GM19023 (cell line): ENCODE results near the gene FAM240B.
A peak's percentile ranks its signal among the peaks of the same experiment; 100 is the strongest.

Source experiments
- ATAC-seq: cut with Tn5 transposase; IDR thresholded peaks from one replicate; pipeline ENCODE4 v1.9.1; 2021; ENCODE audit warnings: mild to moderate bottlenecking, moderate library complexity; ENCODE audit not compliant: unreplicated experiment

The FAM240B gene

DNA sequence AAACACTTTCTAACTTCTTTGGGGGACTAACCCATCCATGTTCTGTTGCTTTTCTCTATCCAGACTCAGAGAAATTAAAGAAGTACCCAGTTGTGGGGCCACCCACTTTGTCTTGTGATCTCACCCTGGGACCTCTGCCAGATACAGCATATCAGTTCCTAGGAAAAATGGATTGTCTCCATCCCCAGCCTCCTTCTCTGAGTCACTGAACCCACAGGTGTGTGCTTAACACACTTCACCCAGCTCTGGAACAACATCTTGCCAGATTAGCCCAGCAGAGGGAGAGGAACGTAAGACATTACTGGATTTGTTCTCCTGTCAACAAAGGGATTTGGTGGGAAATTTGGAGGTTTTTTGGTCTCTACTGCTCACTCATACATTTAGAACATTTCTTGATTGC is 19.2 kb downstream of the FAM240B start:
- no peak for ATAC-seq

DNA sequence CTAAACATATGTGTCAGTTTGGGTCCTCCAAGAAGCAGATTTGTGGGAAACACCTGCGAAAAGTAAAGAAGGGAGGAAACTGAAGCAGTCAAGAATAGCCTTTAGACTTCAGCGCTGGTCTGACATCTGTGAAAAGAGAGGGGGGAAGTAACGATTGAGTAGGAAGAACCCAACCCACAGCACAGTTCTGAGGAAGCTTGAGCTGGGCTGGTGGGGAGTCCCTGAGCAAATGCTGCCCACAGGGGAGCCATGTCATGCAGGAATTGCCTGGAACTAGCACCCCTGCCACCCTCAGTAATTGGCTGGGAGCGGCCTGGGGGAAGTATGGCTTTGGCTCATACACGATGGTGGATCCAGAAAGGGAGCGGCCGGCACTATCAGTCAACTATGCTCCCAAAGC is 20.6 kb downstream of the FAM240B start:
- no peak for ATAC-seq

DNA sequence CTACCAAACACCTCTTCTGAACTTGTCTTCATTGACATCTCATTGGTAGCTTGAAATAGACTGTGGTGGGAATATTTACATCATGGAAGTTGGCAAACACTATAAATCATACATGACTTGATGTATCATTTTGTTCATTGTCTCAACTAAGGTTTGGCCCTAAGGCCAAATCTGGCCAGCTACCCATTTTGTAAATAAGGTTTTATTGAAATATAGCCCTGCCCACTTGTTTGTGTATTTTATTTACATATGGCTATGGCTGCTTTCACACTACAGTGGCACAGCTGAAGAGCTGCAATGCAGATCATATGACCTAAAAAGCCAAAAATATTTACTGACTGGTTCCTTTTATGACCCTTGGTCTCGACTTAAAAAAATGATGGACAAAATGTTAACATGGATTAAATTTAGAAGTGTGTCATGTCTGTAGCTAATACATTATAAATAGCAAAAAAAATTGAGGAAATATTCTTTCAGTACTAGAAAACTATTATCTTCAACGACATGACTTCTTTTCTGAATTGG is 22.1 kb downstream of the FAM240B start:
- no peak for ATAC-seq

DNA sequence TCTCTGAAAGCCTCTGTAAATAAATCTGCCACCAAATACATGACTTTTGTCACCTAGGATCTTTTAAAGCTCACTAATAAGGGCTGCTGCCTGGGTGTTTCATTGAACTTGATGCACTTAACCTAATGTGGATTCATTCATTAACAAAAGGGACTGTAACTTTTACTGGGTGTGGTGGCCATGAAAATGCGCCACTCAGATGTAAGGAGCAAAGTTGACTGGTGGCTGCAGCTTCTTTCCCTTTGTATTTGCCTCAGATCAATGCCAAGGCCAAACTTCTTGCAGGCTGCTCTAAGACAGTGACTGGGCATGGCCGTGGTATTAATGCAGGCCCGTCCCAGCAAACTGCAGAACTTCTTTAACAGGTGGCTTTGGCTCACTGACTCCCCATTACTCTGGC is 22.9 kb downstream of the FAM240B start:
- no peak for ATAC-seq

DNA sequence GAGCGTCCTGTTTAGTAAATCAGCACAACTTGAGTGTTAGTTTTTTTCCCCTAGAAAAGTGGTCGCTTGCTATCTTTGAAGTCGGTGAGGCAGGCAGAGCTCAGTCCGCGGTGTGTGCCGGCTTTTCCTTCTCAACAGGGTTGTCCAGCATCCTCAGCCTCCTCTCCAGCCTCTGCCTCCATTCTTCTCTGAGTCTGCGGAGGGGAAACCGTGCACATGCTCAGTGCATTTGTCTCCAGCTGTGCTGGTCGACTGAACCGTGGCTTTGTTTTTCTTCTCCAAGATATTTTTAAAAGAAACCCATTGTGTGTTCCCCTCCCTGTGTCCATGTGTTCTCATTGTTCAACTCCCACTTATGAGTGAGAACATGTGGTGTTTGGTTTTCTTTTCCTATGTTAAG is 25.3 kb downstream of the FAM240B start:
- ATAC-seq, result no peak

DNA sequence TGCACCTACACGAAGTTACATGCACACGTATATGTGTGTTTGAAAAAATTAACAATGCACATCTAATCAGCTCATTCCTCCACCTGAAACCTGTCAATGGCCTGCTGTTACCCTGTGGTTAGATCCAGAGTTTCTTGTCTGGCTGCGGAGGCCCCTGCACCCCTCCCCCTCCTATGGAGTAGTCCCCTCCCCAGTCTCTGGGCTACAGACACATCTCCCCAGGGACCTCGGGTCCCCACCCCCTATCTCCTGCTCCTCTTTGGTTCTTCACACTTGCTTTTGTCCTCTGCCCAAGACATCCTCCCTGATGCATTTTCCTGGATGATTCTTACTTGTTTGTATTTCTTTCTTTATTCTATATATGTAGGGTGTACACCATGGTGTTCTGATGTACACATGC is 27.2 kb downstream of the FAM240B start:
- no peak for ATAC-seq

DNA sequence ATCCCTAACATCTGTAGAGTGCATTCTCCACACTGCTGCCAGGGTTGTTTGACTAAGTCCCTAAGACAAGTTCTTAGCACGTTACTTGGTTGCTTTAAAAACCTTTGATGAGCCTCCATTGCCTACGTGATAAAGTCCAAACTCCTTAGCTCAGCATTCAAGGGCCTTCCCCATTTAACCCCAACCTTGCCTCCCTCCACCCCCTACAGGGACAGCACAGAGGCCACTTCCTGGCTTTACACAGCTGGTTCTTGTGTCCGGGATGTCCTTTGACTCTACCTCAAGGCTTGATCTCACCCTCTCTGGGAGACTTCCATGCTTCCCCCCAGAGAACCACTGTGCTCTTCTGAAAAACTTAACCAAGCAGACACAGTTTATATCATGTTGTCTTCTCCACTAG is 29.4 kb downstream of the FAM240B start:
- ATAC-seq, result no peak

DNA sequence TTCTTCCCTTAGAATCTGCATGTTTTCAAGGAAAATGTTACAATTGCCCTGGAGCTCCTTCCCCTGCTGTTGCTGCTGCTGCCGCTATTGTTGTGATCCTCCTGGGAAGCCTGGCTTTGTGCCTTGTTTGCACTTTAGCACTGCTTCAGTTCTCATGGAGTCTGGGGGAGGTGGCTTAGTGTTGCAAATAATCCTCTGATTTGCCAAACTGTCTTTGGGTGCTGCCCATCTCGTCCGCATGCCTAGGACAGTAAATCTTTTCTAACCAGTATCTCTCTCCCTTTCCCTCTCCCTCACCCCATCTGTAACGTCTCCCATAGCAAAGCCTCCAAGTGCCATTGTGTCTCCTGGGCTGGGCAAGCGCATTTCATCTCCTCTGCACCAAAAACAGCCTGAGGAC is 30.3 kb downstream of the FAM240B start:
- no peak for ATAC-seq

DNA sequence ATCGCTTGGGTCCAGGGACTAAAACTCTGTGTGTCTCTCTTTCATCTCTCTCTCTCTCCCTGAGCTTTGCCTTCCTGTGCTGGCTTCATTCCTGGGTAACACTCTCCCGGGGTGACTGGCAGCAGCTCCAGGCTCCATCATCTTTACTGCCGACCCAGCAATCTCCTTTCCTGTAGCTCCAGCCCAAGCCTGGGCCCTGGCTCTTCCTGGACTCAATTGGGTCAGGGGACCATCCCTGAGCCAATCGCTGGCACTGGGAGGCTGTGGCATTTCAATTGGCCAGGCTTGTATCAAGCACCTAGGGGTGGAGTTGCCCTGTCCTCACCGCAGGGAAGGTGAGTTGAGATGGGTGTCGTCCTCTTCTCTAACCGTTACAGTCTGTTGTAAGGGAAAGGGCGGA is 31.9 kb downstream of the FAM240B start:
- no peak for ATAC-seq

DNA sequence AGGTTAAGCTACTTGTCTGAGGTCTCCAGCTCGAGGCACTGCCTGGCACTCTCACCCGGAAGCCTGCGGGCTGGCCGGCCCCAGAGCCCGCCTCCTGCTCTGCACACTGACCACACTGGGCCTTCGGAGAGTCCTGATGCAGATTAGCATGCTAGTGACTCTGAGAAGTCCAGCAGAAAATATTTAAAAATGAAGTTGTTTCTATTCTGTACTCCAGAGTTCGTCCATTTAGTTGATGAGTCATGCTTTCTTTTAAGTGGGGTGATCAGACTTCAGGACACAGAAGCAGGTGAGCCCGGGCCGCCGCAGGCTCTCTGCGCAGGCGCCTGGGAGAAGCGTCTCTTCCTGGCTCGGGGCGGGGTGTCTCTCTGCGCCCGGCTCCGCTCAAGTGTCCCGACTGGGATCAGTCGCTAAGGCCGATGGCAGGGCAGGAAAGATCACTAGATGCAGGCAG is 32.5 kb downstream of the FAM240B start:
- peak; percentile 63 for ATAC-seq

DNA sequence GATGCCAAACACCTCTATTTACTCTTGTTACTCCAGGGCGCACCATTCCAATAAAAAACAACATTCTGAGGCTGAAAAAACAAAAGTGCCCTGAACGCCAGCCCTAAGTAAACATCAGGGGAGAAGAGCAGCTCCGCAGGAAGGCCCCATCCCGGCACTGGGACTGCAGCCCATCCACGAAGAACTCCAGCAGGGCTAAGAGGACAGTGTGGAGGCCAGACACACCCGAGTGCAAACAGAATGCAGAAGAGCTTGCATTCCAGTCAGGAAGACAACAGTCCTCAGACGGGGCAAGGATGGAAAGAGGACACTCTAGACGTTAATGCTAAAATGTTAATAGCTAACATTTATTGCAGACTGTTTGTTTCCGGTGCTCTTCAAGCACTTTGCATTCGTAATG is 33.0 kb downstream of the FAM240B start:
- no peak for ATAC-seq

DNA sequence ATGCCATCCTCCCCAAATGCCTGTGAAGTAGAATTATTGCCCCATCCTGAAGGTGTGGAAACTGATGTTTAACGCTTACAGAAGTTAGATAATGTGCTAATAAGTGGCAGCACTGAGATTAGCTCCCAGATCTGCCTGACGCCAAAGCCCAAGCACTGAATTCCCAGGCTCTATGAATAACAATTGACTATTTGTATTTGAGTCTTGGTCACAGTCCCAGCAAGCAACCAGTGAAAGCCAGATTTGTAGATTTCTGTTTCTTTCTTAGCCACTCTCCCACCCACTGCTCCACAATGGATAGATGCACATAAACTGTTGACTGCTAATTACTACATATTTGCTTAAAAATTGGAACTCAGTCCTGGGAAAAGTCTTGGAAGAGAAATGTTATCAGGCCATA is 34.4 kb downstream of the FAM240B start:
- no peak for ATAC-seq

DNA sequence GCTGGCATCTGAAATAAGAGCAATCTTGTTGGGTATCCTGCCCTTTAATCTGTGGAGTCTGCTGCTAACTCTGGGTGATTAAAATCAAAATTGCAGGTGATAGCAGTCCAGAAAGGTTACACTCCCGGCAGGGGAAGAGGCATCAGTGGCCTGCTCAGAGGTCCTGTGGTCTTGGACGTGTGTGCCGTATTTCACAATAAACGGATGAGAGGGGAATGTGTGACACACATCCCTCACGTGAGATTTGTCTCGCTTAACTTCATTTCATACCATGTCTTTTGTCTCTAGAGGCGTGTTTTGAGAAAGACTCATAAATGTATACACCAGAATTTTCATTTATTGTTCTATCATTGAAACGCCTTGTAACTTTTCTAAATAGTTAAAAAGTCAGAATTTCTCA is 36.6 kb downstream of the FAM240B start:
- no peak for ATAC-seq

DNA sequence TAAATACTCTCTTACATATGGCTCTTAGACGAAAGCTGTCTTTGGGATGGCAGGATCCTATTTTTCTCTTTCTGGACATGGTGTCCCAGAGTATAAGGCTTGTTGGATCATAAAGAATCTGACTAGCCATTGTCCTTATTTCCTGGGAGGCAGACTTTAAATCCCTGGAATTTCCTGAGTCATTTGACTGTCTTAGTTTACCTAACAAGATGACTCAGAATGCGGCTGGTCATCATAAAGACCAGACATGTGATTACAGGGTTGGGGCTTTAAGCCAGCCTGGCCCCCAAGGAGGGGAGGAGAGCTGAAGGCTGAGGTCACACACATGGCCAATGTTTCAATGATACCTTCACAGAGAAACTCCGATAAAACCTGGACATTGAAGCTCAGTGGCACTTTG is 37.2 kb downstream of the FAM240B start:
- ATAC-seq, result no peak

DNA sequence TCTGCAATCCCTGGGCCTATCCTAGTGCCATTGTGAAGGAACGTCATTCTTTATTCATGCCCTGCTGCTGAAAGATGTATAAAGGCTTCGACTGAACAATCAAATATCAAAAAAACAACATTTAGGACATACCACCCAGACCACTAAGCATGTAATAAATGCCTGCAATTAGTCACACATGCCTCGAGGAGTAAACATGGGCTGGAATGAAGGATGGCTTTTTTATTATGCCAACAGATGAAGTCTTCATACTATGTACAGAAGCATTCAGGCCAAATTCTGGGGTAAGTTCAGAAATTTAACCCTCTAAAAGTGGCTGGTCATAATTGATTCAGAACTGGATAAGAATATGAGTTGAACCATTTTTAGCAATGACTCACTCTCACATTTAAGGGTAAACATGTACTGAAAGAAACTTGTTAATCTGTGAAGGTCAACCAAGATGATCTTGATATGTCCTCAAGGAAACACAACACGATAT is 38.1 kb downstream of the FAM240B start:
- ATAC-seq, result no peak

DNA sequence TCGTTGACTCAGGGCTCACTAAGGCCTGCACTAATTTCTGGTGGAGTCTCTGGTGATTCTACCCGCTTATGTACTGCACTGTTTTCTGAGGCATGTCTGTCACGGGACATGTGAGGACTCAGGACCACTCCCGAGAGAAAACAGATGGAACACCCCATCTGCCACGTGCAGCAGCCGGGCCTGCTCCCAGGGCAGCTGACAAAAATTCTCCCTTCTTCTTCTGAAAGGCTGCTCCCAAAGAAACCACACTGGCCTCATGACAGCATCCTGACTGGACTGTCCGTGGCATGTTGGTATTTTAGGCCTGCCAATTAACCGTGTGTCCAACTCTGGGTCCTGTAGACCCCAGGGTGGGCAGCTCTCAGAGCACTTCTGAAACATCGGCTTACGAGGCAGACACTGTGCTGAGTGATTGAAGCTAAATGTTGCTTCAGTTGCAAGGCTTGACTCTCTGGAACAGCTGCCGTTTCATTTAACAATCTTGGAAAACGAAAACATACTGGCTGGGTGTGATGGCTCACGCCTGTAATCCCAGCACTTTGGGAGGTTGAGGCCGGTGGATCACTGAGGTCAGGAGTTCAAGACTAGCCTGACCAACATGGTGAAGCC is 39.0 kb downstream of the FAM240B start:
- no peak for ATAC-seq

DNA sequence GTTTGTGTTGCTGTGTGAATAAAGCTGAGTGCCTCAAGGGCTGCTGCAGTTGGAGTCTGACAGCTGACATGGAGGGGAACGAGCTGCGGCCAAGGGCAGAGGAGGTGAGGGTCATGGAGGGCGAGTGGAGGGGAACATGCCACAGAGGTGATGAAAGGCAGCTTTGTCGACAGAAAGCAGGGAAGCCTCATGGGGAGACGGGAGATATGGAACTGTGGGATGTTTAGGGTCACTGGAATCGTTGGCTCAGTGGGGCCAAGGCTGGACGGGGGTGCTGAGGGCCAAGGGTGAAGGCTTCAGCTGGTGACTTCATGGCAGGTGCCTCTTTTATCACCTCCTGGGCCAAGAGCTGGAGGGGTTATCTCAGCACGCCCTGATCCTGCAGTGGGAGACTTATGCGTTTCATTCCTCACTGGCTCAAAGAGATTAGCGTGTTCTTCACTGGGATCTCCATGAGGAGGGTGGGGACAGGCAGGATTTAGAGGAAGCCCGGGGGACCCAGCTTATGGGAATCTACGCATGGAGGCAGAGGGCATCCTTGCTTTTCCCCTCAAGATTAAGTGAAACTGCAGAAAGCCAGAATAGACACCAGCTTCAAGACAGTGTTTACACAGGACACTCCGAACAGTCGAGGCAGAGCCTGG is 42.2 kb downstream of the FAM240B start:
- no peak for ATAC-seq

DNA sequence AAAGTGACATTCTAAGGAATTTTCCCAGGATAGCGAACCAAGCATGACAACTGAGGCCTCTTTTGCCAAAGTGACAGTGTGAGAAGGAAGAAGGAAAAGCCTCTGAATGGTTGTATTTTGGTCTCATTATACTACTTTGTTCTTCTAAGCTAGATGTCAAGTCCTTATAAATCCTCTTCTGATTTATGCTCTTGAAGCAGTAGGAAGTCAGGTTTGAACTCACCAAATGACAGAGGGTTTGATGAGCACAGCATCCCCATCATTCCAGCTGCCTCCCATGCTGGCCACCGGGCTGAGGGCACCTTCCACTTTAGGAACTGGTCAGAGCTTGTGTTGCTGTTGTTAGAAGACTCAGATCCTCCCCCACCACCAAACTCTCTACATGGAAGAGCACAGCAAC is 44.1 kb downstream of the FAM240B start:
- ATAC-seq, result no peak

DNA sequence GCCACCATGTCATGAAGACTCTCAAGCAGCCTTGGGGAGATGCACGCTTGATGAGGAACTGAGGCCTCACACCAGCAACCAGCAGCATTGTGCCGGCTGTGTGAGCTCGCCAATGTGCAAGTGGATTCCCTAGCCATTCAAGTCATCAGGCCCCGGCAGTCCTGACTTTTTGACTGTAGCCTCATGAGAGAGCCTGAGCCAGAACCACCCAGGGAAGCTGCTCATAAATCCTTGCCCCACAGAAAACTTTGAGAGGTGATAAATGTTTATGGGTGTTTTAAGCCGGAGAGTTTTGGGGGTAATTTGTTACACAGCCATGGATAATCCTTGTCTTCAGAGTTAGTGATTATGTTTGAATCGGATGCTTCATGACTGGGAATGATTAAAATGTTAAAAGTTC is 44.7 kb downstream of the FAM240B start:
- ATAC-seq, result no peak

DNA sequence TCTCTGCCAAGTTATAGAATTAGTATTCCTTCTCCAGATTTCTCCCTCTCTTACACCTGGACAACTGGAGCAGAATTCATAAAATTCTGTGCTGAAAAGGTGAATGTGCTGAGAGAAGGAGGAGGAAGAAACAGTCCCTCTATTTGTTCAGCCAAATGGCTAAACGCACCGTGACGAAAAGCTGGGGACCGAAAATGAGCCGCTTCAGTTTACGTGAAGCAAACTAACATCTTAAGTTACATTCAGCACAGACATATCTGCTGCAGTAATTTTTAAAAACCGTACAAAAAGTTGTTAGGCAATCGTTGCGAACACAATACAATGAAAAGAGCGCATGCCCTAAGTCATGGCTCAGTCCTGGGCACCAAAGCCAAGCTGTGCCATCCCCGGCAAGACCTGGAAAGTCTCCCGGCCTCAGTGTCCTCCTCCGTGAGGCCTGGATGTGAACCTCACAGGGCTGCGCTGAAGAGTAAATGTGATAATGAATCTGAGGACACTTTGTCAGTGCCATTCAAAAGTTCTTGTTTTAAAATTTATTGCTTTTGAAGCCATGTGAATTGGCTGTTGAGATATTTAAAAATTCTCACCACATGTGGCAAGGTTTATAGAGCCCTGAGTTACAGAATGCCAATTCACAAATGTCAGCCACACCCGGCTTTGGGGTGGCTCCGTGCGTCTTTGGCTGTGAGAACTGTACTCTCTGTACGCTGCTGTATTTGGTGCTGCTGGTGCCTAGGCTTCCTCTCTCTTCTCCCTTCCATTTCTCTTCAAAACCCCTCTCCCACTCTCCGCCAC is 46.3 kb downstream of the FAM240B start:
- no peak for ATAC-seq

DNA sequence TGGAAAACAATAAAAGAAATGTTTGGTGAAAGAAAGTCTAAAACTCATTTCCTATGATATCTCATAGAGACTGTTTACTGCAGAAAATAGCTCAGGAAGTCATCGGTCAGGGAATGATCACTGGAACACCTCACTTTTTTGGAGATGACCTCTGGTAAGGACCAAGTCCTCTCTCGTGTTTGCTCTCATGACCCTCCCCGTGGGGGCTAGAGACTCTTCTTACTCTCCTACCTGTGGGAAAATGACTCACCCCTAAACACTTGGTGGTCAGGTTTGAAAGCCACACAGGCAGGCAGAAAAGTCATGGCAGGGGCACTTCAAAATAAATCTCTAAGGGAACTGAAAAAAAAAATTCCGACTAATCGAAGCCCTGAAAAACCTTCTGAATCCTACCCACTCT is 48.2 kb downstream of the FAM240B start:
- peak; percentile 45 for ATAC-seq

DNA sequence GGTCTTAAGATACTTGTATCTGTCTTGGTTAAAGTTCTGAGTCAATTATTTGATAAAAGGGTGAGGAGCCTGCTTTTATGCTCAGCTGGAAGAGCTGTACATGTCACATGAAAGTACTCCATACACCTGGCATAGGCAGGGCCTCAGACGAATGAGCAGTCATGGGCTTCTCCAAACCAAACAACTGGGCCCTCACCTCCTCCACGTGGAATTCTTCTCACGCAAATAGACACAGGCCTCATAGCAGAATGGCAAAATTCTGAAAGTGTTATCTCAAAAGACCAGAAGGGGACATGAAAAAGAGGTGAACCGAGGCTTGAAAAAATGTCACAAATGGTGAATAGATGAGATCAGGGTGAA is 48.6 kb downstream of the FAM240B start:
- ATAC-seq, result no peak
